Nephron progenitor cell (in vitro differentiated cells): ENCODE measurements around the gene CHRNA4.

ENCODE experiments used
- DNase-seq: peaks from one replicate; pipeline ENCODE4 v3.0.0; 2021
- H3K27ac Mint-ChIP-seq: 2 replicates; pipeline ENCODE4 v1.8.0; 2021; ENCODE audit warnings: mild to moderate bottlenecking, moderate library complexity, mixed read lengths
- H3K27me3 Mint-ChIP-seq: 2 replicates; pipeline ENCODE4 v1.8.0; 2021; ENCODE audit warnings: mild to moderate bottlenecking, low read depth, mixed read lengths; ENCODE audit not compliant: poor library complexity
- H3K36me3 Mint-ChIP-seq: 2 replicates; pipeline ENCODE4 v1.8.0; 2021; ENCODE audit warnings: low read depth, mixed read lengths
- H3K4me1 Mint-ChIP-seq: 2 replicates; pipeline ENCODE4 v1.8.0; 2021; ENCODE audit warnings: mixed read lengths
- H3K4me3 Mint-ChIP-seq: 2 replicates; pipeline ENCODE4 v1.8.0; 2021; ENCODE audit warnings: mild to moderate bottlenecking, moderate library complexity, mixed read lengths
- H3K9me3 Mint-ChIP-seq: 2 replicates; pipeline ENCODE4 v1.8.0; 2021; ENCODE audit warnings: mild to moderate bottlenecking, moderate library complexity, mixed read lengths
- TF ChIP-seq, protein P1 (sequence below): fragments of 200-600 bp; sonication (generic); IDR thresholded peaks from 2 replicates; pipeline ENCODE4 v1.5.0; 2021; ENCODE audit warnings: antibody characterized with exemption

CHRNA4 gene

DNA sequence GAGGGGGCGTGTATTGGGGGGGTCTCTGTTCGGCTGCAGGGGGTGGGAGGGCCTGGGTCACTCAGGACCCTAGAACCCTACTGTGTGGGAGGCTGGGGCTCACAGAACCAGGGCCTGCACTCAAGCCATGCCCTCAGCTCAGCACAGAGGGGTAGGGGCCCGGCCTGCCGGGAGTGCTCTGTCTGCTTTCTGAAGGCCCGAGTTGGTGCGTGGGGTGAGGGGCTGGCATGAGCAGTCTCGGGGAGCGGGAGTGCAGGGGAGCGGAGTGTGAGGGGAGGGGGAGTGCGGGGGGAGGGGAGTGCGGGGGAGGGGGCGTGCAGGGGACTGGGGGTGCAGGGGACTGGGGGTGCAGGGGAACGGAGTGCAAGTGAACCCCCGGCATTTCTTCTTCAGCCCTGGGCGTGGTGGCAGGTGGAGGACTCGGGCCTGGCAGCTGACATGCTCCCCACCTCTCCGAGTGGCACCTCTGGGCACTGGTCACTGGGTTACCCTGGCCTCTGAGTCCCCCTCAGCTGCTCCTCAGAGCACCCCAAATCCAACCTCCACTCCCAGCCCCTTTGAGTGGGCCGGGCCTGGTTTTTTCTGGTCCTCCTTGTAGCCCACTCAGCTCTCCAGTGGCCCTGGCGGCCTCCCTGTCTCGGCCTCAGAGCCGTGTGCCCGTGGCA is 67.1 kb downstream of the CHRNA4 start:
- no peaks in the 10 kb centered on the region for H3K36me3 Mint-ChIP-seq
- no peaks in the 10 kb centered on the region for H3K9me3 Mint-ChIP-seq
- peaks cover 5% of the 10 kb centered on the region for H3K4me1 Mint-ChIP-seq
- H3K4me3 Mint-ChIP-seq, result no peak overlapping the region
- no peak for DNase-seq
- peaks cover 38% of the 10 kb centered on the region for H3K27me3 Mint-ChIP-seq
- TF ChIP-seq, protein P1, sequence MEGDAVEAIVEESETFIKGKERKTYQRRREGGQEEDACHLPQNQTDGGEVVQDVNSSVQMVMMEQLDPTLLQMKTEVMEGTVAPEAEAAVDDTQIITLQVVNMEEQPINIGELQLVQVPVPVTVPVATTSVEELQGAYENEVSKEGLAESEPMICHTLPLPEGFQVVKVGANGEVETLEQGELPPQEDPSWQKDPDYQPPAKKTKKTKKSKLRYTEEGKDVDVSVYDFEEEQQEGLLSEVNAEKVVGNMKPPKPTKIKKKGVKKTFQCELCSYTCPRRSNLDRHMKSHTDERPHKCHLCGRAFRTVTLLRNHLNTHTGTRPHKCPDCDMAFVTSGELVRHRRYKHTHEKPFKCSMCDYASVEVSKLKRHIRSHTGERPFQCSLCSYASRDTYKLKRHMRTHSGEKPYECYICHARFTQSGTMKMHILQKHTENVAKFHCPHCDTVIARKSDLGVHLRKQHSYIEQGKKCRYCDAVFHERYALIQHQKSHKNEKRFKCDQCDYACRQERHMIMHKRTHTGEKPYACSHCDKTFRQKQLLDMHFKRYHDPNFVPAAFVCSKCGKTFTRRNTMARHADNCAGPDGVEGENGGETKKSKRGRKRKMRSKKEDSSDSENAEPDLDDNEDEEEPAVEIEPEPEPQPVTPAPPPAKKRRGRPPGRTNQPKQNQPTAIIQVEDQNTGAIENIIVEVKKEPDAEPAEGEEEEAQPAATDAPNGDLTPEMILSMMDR, result no peak
- H3K27ac Mint-ChIP-seq, result no peak overlapping the region

DNA sequence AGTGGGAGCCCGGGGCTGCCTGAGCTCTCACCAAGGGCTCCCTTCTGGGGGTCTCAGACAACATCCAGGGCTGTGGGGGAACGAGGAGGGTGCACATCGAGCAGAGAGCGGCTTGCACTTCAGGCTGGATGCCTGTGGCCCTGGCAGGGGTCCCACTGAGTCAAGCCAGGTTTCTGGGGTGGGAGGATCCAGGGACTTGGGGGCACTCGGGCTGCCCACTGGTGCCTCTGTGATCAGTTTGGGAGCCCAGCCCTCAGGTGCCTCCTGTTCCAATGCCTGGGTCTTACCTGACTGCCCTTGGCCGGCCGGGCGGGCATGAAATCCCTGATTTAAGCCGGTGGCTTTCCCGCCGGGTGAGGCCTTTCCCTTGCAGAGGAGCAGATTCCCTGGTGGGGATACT is 67.7 kb downstream of the CHRNA4 start:
- no peak for DNase-seq
- no peak overlapping the region for H3K27ac Mint-ChIP-seq
- H3K9me3 Mint-ChIP-seq, result no peaks in the 10 kb centered on the region
- H3K4me3 Mint-ChIP-seq, result no peak overlapping the region
- H3K27me3 Mint-ChIP-seq, result peaks cover 33% of the 10 kb centered on the region
- peaks cover 5% of the 10 kb centered on the region for H3K4me1 Mint-ChIP-seq
- TF ChIP-seq, protein P1, result no peak
- no peaks in the 10 kb centered on the region for H3K36me3 Mint-ChIP-seq
